Measurements from ENCODE around the gene CAMK2G.
"Not testable (repeated sequence)": the region's sequence is repeated elsewhere in the genome, so short reads cannot be mapped to it uniquely, and the experiment has no call there.

CAMK2G gene

GRCh38 chr10:73791871-73792400 is 82.4 kb downstream of the CAMK2G start:
- no peak for DNase-seq (ENCODE audit: low read depth in 3 of 3)

GRCh38 chr10:73790886-73791625 is 83.3 kb downstream of the CAMK2G start:
- DNase-seq (ENCODE audit: low read depth in 3 of 3) = no peak

GRCh38 chr10:73789659-73790055 is 84.7 kb downstream of the CAMK2G start:
- no peak for DNase-seq (ENCODE audit: low read depth in 3 of 3)

- no peak for DNase-seq (ENCODE audit: low read depth in 3 of 3)
These were observed 85.3 kb downstream of the CAMK2G start for GRCh38 chr10:73788864-73789658.

GRCh38 chr10:73787031-73787800 is 87.1 kb downstream of the CAMK2G start:
- not testable (repeated sequence) for DNase-seq (ENCODE audit: low read depth in 3 of 3)

- no peak for DNase-seq (ENCODE audit: low read depth in 3 of 3)
These were observed 87.9 kb downstream of the CAMK2G start for GRCh38 chr10:73786512-73786885.

- peak in 1 of 3 experiments; percentile 45 for DNase-seq (ENCODE audit: low read depth in 3 of 3)
These were observed 88.4 kb downstream of the CAMK2G start for GRCh38 chr10:73785721-73786511.

- DNase-seq (ENCODE audit: low read depth in 3 of 3) = peak; percentile 68 to 80 (median 71)
These were observed 89.1 kb downstream of the CAMK2G start, which contains the start of gene ZSWIM8 for GRCh38 chr10:73785211-73785720. TSS of gene ZSWIM8 (plus strand) at chr10:73785606. CDS start at chr10:73785879, 273 bp downstream.

GRCh38 chr10:73782749-73783085 is 91.6 kb downstream of the CAMK2G start:
- no peak for DNase-seq (ENCODE audit: low read depth in 3 of 3)

GRCh38 chr10:73781879-73782748 is 92.2 kb downstream of the CAMK2G start, which contains the start of gene CHCHD1:
TSS of gene CHCHD1 (plus strand) at chr10:73782048. CDS start at chr10:73782076, 28 bp downstream.
- DNase-seq (ENCODE audit: low read depth in 3 of 3) = peak; percentile 82 to 92 (median 90)

GRCh38 chr10:73781548-73781878 is 92.8 kb downstream of the CAMK2G start:
- no peak for DNase-seq (ENCODE audit: low read depth in 3 of 3)

GRCh38 chr10:73780966-73781365 is 93.4 kb downstream of the CAMK2G start:
- DNase-seq (ENCODE audit: low read depth in 3 of 3) = no peak

- no peak for DNase-seq (ENCODE audit: low read depth in 3 of 3)
These were observed 94.1 kb downstream of the CAMK2G start for GRCh38 chr10:73780301-73780700.

- DNase-seq (ENCODE audit: low read depth in 3 of 3) = no peak
These were observed 94.7 kb downstream of the CAMK2G start for GRCh38 chr10:73779539-73780197.

- DNase-seq (ENCODE audit: low read depth in 3 of 3) = no peak
These were observed 95.3 kb downstream of the CAMK2G start for GRCh38 chr10:73779018-73779417.

- DNase-seq (ENCODE audit: low read depth in 3 of 3) = no peak
These were observed 99.7 kb downstream of the CAMK2G start for GRCh38 chr10:73774637-73775036.

- peak in 1 of 3 experiments; percentile 21 for DNase-seq (ENCODE audit: low read depth in 3 of 3)
These were observed 101.0 kb downstream of the CAMK2G start for GRCh38 chr10:73773152-73773879.

- peak; percentile 43 to 82 (median 52) for DNase-seq (ENCODE audit: low read depth in 3 of 3)
These were observed 101.8 kb downstream of the CAMK2G start for GRCh38 chr10:73772281-73773151.
